GM19193 (cell line): ENCODE results near the gene C19orf47.

Experiments
- POLR2A ChIP-seq: IDR thresholded peaks from 4 replicates; pipeline ENCODE4 v1.6.1; 2011; ENCODE audit not compliant: insufficient read depth, insufficient read length; ENCODE audit errors: extremely low read depth

C19orf47 gene

GRCh38 chr19:40321076-40321475 lies 27.1 kb downstream of the C19orf47 start:
- no peak for TF ChIP-seq POLR2A

GRCh38 chr19:40320558-40320935 lies 27.6 kb downstream of the C19orf47 start:
- TF ChIP-seq POLR2A = no peak

- no peak for TF ChIP-seq POLR2A
Measured at GRCh38 chr19:40317338-40317737, 30.9 kb downstream of the C19orf47 start.

GRCh38 chr19:40315812-40316470 lies 32.3 kb downstream of the C19orf47 start:
- no peak for TF ChIP-seq POLR2A

- TF ChIP-seq POLR2A = no peak
Measured at GRCh38 chr19:40314656-40315055, 33.5 kb downstream of the C19orf47 start.

GRCh38 chr19:40313229-40313983 lies 34.8 kb downstream of the C19orf47 start:
- no peak for TF ChIP-seq POLR2A

- TF ChIP-seq POLR2A = no peak
Measured at GRCh38 chr19:40312533-40312932, 35.7 kb downstream of the C19orf47 start.

GRCh38 chr19:40309666-40310065 lies 38.5 kb downstream of the C19orf47 start:
- TF ChIP-seq POLR2A = no peak

- no peak for TF ChIP-seq POLR2A
Measured at GRCh38 chr19:40305403-40305802, 42.8 kb downstream of the C19orf47 start.

GRCh38 chr19:40304306-40304705 lies 43.9 kb downstream of the C19orf47 start:
- TF ChIP-seq POLR2A = no peak

GRCh38 chr19:40303765-40304164 lies 44.4 kb downstream of the C19orf47 start:
- TF ChIP-seq POLR2A = no peak

- TF ChIP-seq POLR2A = no peak
Measured at GRCh38 chr19:40302224-40303011, 45.8 kb downstream of the C19orf47 start.

- TF ChIP-seq POLR2A = no peak
Measured at GRCh38 chr19:40300668-40301067, 47.5 kb downstream of the C19orf47 start.

GRCh38 chr19:40298026-40298425 lies 50.2 kb downstream of the C19orf47 start:
- no peak for TF ChIP-seq POLR2A

- TF ChIP-seq POLR2A = no peak
Measured at GRCh38 chr19:40294560-40294959, 53.6 kb downstream of the C19orf47 start.
